ENCODE measurements around the gene MXD1. TPM values are rescaled to one million over a fixed set of nuclear protein-coding genes. Genes with fewer than 3 reads are reported as not detected.

The MXD1 gene
- total RNA-seq, 1 donor, result 5.2 TPM

GRCh38 chr2:69961496-69961895 lies 46.6 kb downstream of the MXD1 start, which contains the start of gene ASPRV1:
TSS of gene ASPRV1 (minus strand) at chr2:69961631. CDS start at chr2:69961436, 195 bp downstream.
- no peak for TF ChIP-seq CTCF (IDR thresholded peaks at IDR 0.05; ENCODE audit: insufficient read depth, low read depth, low read length)
- DNase-seq (ENCODE audit: low read depth), result no peak
- H3K4me3 ChIP-seq (ENCODE audit: low read depth, low read length), result no peak within 1 kb of the TSS

GRCh38 chr2:69962986-69963730 lies 48.2 kb downstream of the MXD1 start:
- TF ChIP-seq CTCF (IDR thresholded peaks at IDR 0.05; ENCODE audit: insufficient read depth, low read depth, low read length), result no peak
- DNase-seq (ENCODE audit: low read depth), result no peak
- no peak overlapping the region for H3K4me3 ChIP-seq (ENCODE audit: low read depth, low read length)

- no peak overlapping the region for H3K4me3 ChIP-seq (ENCODE audit: low read depth, low read length)
- TF ChIP-seq CTCF (IDR thresholded peaks at IDR 0.05; ENCODE audit: insufficient read depth, low read depth, low read length), result no peak
- no peak for DNase-seq (ENCODE audit: low read depth)
Observed at GRCh38 chr2:69964353-69964841, 49.5 kb downstream of the MXD1 start.

GRCh38 chr2:69965756-69966445 lies 51.0 kb downstream of the MXD1 start:
- no peak for DNase-seq (ENCODE audit: low read depth)
- no peak overlapping the region for H3K4me3 ChIP-seq (ENCODE audit: low read depth, low read length)
- TF ChIP-seq CTCF (IDR thresholded peaks at IDR 0.05; ENCODE audit: insufficient read depth, low read depth, low read length), result no peak

GRCh38 chr2:69966496-69966895 lies 51.6 kb downstream of the MXD1 start:
- TF ChIP-seq CTCF (IDR thresholded peaks at IDR 0.05; ENCODE audit: insufficient read depth, low read depth, low read length), result no peak
- DNase-seq (ENCODE audit: low read depth), result no peak
- H3K4me3 ChIP-seq (ENCODE audit: low read depth, low read length), result no peak overlapping the region

- DNase-seq (ENCODE audit: low read depth), result no peak
- no peak overlapping the region for H3K4me3 ChIP-seq (ENCODE audit: low read depth, low read length)
- TF ChIP-seq CTCF (IDR thresholded peaks at IDR 0.05; ENCODE audit: insufficient read depth, low read depth, low read length), result no peak
Observed at GRCh38 chr2:69968609-69969008, 53.7 kb downstream of the MXD1 start.
